Transverse colon (tissue), 4 donors: ENCODE results near the gene ZNF714. TPM values are rescaled to one million over a fixed set of nuclear protein-coding genes. Genes with fewer than 3 reads are reported as not detected.
A peak's percentile ranks its signal among the peaks of the same experiment; 100 is the strongest.

ENCODE experiments used
- DNase-seq: peaks from one replicate; pipeline ENCODE4 v3.0.0-alpha.2; 2019
- H3K27ac ChIP-seq, 4 donors: fragments of 200-600 bp; sonication (generic); 2 replicates each; pipeline ENCODE4 v1.5.1; 2016 to 2018; ENCODE audit warnings: inconsistent platforms in 4 of 4
- H3K27me3 ChIP-seq: fragments of 200-600 bp; sonication (generic); 2 replicates; pipeline ENCODE4 v1.5.1; 2017; ENCODE audit warnings: inconsistent platforms
- H3K36me3 ChIP-seq, 4 donors: fragments of 200-600 bp; sonication (generic); 2 replicates each; pipeline ENCODE4 v1.5.1; 2017 to 2019; ENCODE audit warnings: inconsistent platforms in 4 of 4
- H3K4me1 ChIP-seq, 4 donors: fragments of 200-600 bp; sonication (generic); 2 replicates each; pipeline ENCODE4 v1.5.1; 2017 to 2020; ENCODE audit warnings: inconsistent platforms in 4 of 4
- H3K4me3 ChIP-seq, 4 donors: fragments of 200-600 bp; sonication (generic); 1 replicate in 1 of 4; 2 replicates in 3 of 4; pipeline versions ENCODE4 v1.5.1 to v1.6.1; 2017 to 2019; ENCODE audit warnings: inconsistent platforms in 4 of 4
- H3K9me3 ChIP-seq, 2 donors: fragments of 200-600 bp; sonication (generic); 2 replicates each; pipeline ENCODE4 v1.5.1; 2017 to 2019; ENCODE audit warnings: inconsistent platforms in 2 of 2
- CTCF ChIP-seq, 5 experiments: fragments of 200-600 bp in 3 of 5; fragments of 450-650 bp in 2 of 5; sonication (generic) in 3 of 5; IDR thresholded peaks; 1 replicate in 2 of 5; 2 replicates in 3 of 5; pipeline ENCODE4 v1.5.1; 2016 to 2017; ENCODE audit warnings: antibody characterized with exemption in 5 of 5, inconsistent platforms in 3 of 5, mild to moderate bottlenecking in 2 of 5, moderate library complexity in 1 of 5
- EP300 ChIP-seq: sonication (generic); formaldehyde crosslinking; IDR thresholded peaks from one replicate; pipeline ENCODE4 v1.6.1; 2017; ENCODE audit warnings: antibody characterized with exemption, low read depth
- POLR2A ChIP-seq: fragments of 450-650 bp; IDR thresholded peaks from one replicate; pipeline ENCODE4 v1.6.1; 2016; ENCODE audit warnings: antibody characterized with exemption, mild to moderate bottlenecking, moderate library complexity
- POLR2AphosphoS5 ChIP-seq, 3 donors: sonication (generic); formaldehyde crosslinking; IDR thresholded peaks; one replicate each; pipeline ENCODE4 v1.6.1; 2016; ENCODE audit warnings: antibody characterized with exemption in 3 of 3
- WGBS, 2 donors: methylation state at CpG; one replicate each; pipeline ENCODE4 v1.1.5; 2018; ENCODE audit warnings: low coverage in 1 of 2; 5-methylcytosine and 5-hydroxymethylcytosine counted together
- in situ Hi-C, 4 donors: fragments of 200-750 bp; cut with MboI; loops; one replicate each; pipeline versions ENCODE4 v1.15.0 to v1.15.1; 2017; ENCODE audit warnings: low sequenced_read_pairs in 3 of 4, low pct_ligation_motif_present in 1 of 4, low pct_unique_long_range_greater_than_20kb in 1 of 4
- intact Hi-C: fragments of 100-400 bp; cut with DNase I; formaldehyde crosslinking; loops from one replicate; pipeline ENCODE4 v1.15.1; 2023; ENCODE audit warnings: low total_unique reads
- total RNA-seq, 4 donors: library from RNA; depleted of rRNA; stranded (reverse); fragments of >200 nt; gene quantifications; one replicate each; pipeline ENCODE4 v1.1.0, GENCODE V29; 2016

Gene ZNF714
- total RNA-seq, 4 donors from 2014 or later, result 4.1 to 19.5 (median 11.6) TPM

- H3K27me3 ChIP-seq, result no peaks in the 10 kb centered on the region
- H3K4me3 ChIP-seq, result no peak overlapping the region
- H3K4me1 ChIP-seq, result peaks cover 0 to 4% (median 0%) of the 10 kb centered on the region in 4 donors
- H3K9me3 ChIP-seq, result no peaks in the 10 kb centered on the region
- in situ Hi-C loops (loop anchor here in 2 of 4 donors (5.0 to 10.0 kb wide), 2 partner anchors 60 to 63 kb away; no protein-coding TSS in a partner anchor), intact Hi-C loops (no loop called here)
- no peaks in the 10 kb centered on the region for H3K36me3 ChIP-seq
- TF ChIP-seq POLR2AphosphoS5 (IDR thresholded peaks at IDR 0.05) (no peak), POLR2A (no peak)
- DNase-seq, result no peak
- H3K27ac ChIP-seq, result peak overlapping the region in 1 of 4 donors; percentile 29
Measured at GRCh38 chr19:21092109-21092508, 10.1 kb downstream of the ZNF714 start.

GRCh38 chr19:21094347-21095025, 12.5 kb downstream of the ZNF714 start:
- in situ Hi-C loops (loop anchor here in 2 of 4 donors (5.0 to 10.0 kb wide), 2 partner anchors 58 to 60 kb away; no protein-coding TSS in a partner anchor), intact Hi-C loops (no loop called here)
- DNase-seq, result no peak
- H3K36me3 ChIP-seq, result no peaks in the 10 kb centered on the region
- H3K27me3 ChIP-seq, result no peaks in the 10 kb centered on the region
- H3K27ac ChIP-seq, result no peak overlapping the region
- no peaks in the 10 kb centered on the region for H3K9me3 ChIP-seq
- 100% methylated on average over 1 of the region's 1 CpG; no CpG with 5 or more reads in 1 of the 2 donors for WGBS, 2 donors
- peaks cover 0 to 4% (median 0%) of the 10 kb centered on the region in 4 donors for H3K4me1 ChIP-seq
- TF ChIP-seq CTCF (IDR thresholded peaks at IDR 0.05), result no peak
- no peak for TF ChIP-seq POLR2AphosphoS5 (IDR thresholded peaks at IDR 0.05)
- TF ChIP-seq EP300, result no peak
- no peak for TF ChIP-seq POLR2A
- H3K4me3 ChIP-seq, result no peak overlapping the region

GRCh38 chr19:21098291-21098690, 16.3 kb downstream of the ZNF714 start:
- Histone ChIP-seq H3K27me3 (no peaks in the 10 kb centered on the region), H3K27ac (no peak overlapping the region), H3K4me3 (no peak overlapping the region), H3K9me3 (no peaks in the 10 kb centered on the region), H3K36me3 (no peaks in the 10 kb centered on the region), H3K4me1 (no peaks in the 10 kb centered on the region)
- 87 to 91% methylated on average over 2 of the region's 2 CpGs for WGBS, 2 donors
- TF ChIP-seq EP300, result no peak
- no peak for TF ChIP-seq POLR2A
- no peak for TF ChIP-seq POLR2AphosphoS5 (IDR thresholded peaks at IDR 0.05)
- TF ChIP-seq CTCF (IDR thresholded peaks at IDR 0.05), result no peak
- DNase-seq, result no peak
- intact Hi-C loops (no loop called here), in situ Hi-C loops (loop anchor here in 1 of 4 donors (10.0 kb wide), 1 partner anchor 57 kb away; no protein-coding TSS in a partner anchor)

DNA sequence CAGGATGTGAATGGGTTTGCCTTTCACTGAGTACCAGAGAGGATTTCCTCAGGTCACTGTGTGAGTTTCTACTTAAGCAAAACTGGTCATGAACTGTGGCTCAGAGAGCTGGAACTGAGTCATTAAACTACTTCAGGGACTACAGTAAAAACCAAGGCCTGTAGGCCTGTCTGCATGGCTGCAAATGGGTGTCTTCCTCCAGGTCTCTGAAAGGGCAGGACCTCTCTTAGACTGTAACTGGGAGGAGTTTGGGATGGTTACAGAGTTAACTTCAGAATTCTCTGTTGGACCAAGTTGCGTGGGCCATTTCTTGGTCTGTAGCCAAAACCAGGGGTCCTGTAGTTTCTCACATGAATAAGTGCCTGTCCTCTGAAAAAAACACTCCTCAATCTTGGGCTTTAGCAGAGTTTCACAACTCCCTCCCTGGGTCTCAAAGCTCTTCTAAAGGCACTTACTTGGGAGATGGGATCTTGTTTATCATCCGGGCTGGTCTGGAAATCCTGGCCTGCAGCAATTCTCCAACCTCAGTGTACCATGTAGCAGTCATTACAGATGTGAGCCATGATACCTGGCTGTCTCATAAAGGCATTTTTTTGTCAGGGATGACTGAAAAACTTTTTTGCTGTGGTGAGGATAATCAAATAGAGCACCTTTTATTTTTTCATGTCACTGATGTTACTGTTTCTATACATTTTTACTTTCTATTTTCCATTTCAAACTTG, 19.7 kb downstream of the ZNF714 start:
- DNase-seq, result no peak
- H3K9me3 ChIP-seq, result no peaks in the 10 kb centered on the region
- peaks cover 0 to 12% (median 3%) of the 10 kb centered on the region in 4 donors for H3K36me3 ChIP-seq
- no peak overlapping the region for H3K4me3 ChIP-seq
- intact Hi-C loops (no loop called here), in situ Hi-C loops (no loop called here)
- H3K27me3 ChIP-seq, result no peaks in the 10 kb centered on the region
- H3K27ac ChIP-seq, result no peak overlapping the region
- no peaks in the 10 kb centered on the region for H3K4me1 ChIP-seq
- TF ChIP-seq EP300 (no peak), CTCF (IDR thresholded peaks at IDR 0.05) (no peak), POLR2A (no peak), POLR2AphosphoS5 (IDR thresholded peaks at IDR 0.05) (no peak)
- WGBS, 2 donors, result 80 to 85% methylated on average over 1 to 2 of the region's 2 CpGs
